ENCODE measurements around the gene LONP1.

GRCh38 chr19:5690955-5691821, 28.8 kb downstream of the LONP1 start:
- no peak for TF ChIP-seq CTCF (IDR thresholded peaks at IDR 0.05)
- TF ChIP-seq EZH2 (IDR thresholded peaks at IDR 0.05): no peak
- TF ChIP-seq EZH2phosphoT487 (IDR thresholded peaks at IDR 0.05): no peak
